Measurements from ENCODE around the gene ALX1.

ALX1 gene

GRCh38 chr12:85279449-85280164 lies 413 bp upstream of the ALX1 start:
- H3K4me1 ChIP-seq (ENCODE audit: insufficient read depth, poor library complexity, severe bottlenecking), result no peaks in the 10 kb centered on the region
- H3K27me3 ChIP-seq (ENCODE audit: insufficient read depth, poor library complexity, severe bottlenecking), result peaks cover 93% of the 10 kb centered on the region
- no peak overlapping the region for H3K27ac ChIP-seq (ENCODE audit: poor library complexity, severe bottlenecking)
- H3K9me3 ChIP-seq (ENCODE audit: severe bottlenecking), result no peaks in the 10 kb centered on the region
- no peaks in the 10 kb centered on the region for H3K36me3 ChIP-seq (ENCODE audit: low read depth)
- no peak for DNase-seq (ENCODE audit: low spot score)
- H3K4me3 ChIP-seq (ENCODE audit: severe bottlenecking), result peak overlapping the region; percentile 10
- ATAC-seq (ENCODE audit: low read depth), result peak; percentile 67
- no peak for TF ChIP-seq CTCF (IDR thresholded peaks at IDR 0.05; ENCODE audit: poor library complexity, severe bottlenecking)

- H3K4me1 ChIP-seq (ENCODE audit: insufficient read depth, poor library complexity, severe bottlenecking), result no peaks in the 10 kb centered on the region
- TF ChIP-seq CTCF (IDR thresholded peaks at IDR 0.05; ENCODE audit: poor library complexity, severe bottlenecking), result no peak
- H3K4me3 ChIP-seq (ENCODE audit: severe bottlenecking), result peak overlapping the region; percentile 10
- no peak overlapping the region for H3K27ac ChIP-seq (ENCODE audit: poor library complexity, severe bottlenecking)
- peaks cover 93% of the 10 kb centered on the region for H3K27me3 ChIP-seq (ENCODE audit: insufficient read depth, poor library complexity, severe bottlenecking)
- no peak for DNase-seq (ENCODE audit: low spot score)
- no peaks in the 10 kb centered on the region for H3K36me3 ChIP-seq (ENCODE audit: low read depth)
- no peaks in the 10 kb centered on the region for H3K9me3 ChIP-seq (ENCODE audit: severe bottlenecking)
- ATAC-seq (ENCODE audit: low read depth), result no peak
Measured at GRCh38 chr12:85280984-85281630, 1.1 kb downstream of the ALX1 start.

- Histone ChIP-seq H3K9me3 (ENCODE audit: severe bottlenecking) (no peaks in the 10 kb centered on the region), H3K36me3 (ENCODE audit: low read depth) (no peaks in the 10 kb centered on the region), H3K27me3 (ENCODE audit: insufficient read depth, poor library complexity, severe bottlenecking) (peaks cover 93% of the 10 kb centered on the region), H3K27ac (ENCODE audit: poor library complexity, severe bottlenecking) (no peak overlapping the region), H3K4me1 (ENCODE audit: insufficient read depth, poor library complexity, severe bottlenecking) (no peaks in the 10 kb centered on the region), H3K4me3 (ENCODE audit: severe bottlenecking) (no peak overlapping the region)
- DNase-seq (ENCODE audit: low spot score) (no peak), ATAC-seq (ENCODE audit: low read depth) (no peak)
- TF ChIP-seq CTCF (IDR thresholded peaks at IDR 0.05; ENCODE audit: poor library complexity, severe bottlenecking), result no peak
Measured at GRCh38 chr12:85281636-85282312, 1.8 kb downstream of the ALX1 start.

GRCh38 chr12:85283560-85283959 lies 3.5 kb downstream of the ALX1 start:
- H3K4me3 ChIP-seq (ENCODE audit: severe bottlenecking), result no peak overlapping the region
- no peaks in the 10 kb centered on the region for H3K4me1 ChIP-seq (ENCODE audit: insufficient read depth, poor library complexity, severe bottlenecking)
- H3K27me3 ChIP-seq (ENCODE audit: insufficient read depth, poor library complexity, severe bottlenecking), result peaks cover 76% of the 10 kb centered on the region
- no peak overlapping the region for H3K27ac ChIP-seq (ENCODE audit: poor library complexity, severe bottlenecking)
- H3K36me3 ChIP-seq (ENCODE audit: low read depth), result no peaks in the 10 kb centered on the region
- no peak for TF ChIP-seq CTCF (IDR thresholded peaks at IDR 0.05; ENCODE audit: poor library complexity, severe bottlenecking)
- DNase-seq (ENCODE audit: low spot score) (no peak), ATAC-seq (ENCODE audit: low read depth) (no peak)
- H3K9me3 ChIP-seq (ENCODE audit: severe bottlenecking), result no peaks in the 10 kb centered on the region

All from RWPE2 (cell line).